Astrocyte (in vitro differentiated cells and primary cell): ENCODE results near the gene ALDH1L1. TPM values are rescaled to one million over a fixed set of nuclear protein-coding genes. Genes with fewer than 3 reads are reported as not detected.
A peak's percentile ranks its signal among the peaks of the same experiment; 100 is the strongest.

ENCODE experiments used
- DNase-seq: peaks from one replicate; pipeline ENCODE4 v3.0.0-alpha.2; 2010; ENCODE audit warnings: low read depth
- FAIRE-seq: peaks from 2 replicates; lab custom pipeline; 2011; peaks lifted over from hg19 to GRCh38; lab: Jason Lieb, UNC
- H2AFZ ChIP-seq: 2 replicates; pipeline ENCODE4 v1.6.0; 2012; ENCODE audit warnings: low read depth, low read length, inconsistent platforms
- H3K27ac ChIP-seq: 2 replicates; pipeline ENCODE4 v1.5.1; 2011; ENCODE audit warnings: low read depth, low read length, inconsistent platforms
- H3K27me3 ChIP-seq: 2 replicates; pipeline ENCODE4 v1.6.0; 2011; ENCODE audit warnings: low read length, inconsistent platforms; ENCODE audit not compliant: insufficient read depth
- H3K36me3 ChIP-seq: 2 replicates; pipeline ENCODE4 v1.5.1; 2011; ENCODE audit warnings: low read length, inconsistent platforms; ENCODE audit not compliant: insufficient read depth
- H3K4me1 ChIP-seq: 2 replicates; pipeline ENCODE4 v1.5.1; 2011; ENCODE audit warnings: low read length, inconsistent platforms; ENCODE audit not compliant: insufficient read depth
- H3K4me2 ChIP-seq: 2 replicates; pipeline ENCODE4 v1.6.0; 2012; ENCODE audit warnings: low read length, inconsistent platforms
- H3K4me3 ChIP-seq: 2 replicates; pipeline ENCODE4 v1.5.1; 2011; ENCODE audit warnings: low read depth, mild to moderate bottlenecking, low read length, inconsistent platforms; ENCODE audit not compliant: insufficient read depth
- H3K79me2 ChIP-seq: 2 replicates; pipeline ENCODE4 v1.6.0; 2012; ENCODE audit warnings: mild to moderate bottlenecking, low read length, inconsistent platforms; ENCODE audit not compliant: insufficient read depth
- H3K9ac ChIP-seq: 2 replicates; pipeline ENCODE4 v1.6.0; 2012; ENCODE audit warnings: mild to moderate bottlenecking, low read length, inconsistent platforms
- H3K9me3 ChIP-seq: 2 replicates; pipeline ENCODE4 v1.5.1; 2012; ENCODE audit warnings: low read depth, mild to moderate bottlenecking, low read length, inconsistent platforms; ENCODE audit not compliant: insufficient read depth
- H4K20me1 ChIP-seq: 2 replicates; pipeline ENCODE4 v1.6.0; 2012; ENCODE audit warnings: low read length, inconsistent platforms; ENCODE audit not compliant: insufficient read depth
- H3K27ac Mint-ChIP-seq: one replicate; pipeline ENCODE4 v1.8.0; 2021; ENCODE audit warnings: mild to moderate bottlenecking, mixed read lengths; ENCODE audit not compliant: unreplicated experiment
- H3K27me3 Mint-ChIP-seq: one replicate; pipeline ENCODE4 v1.8.0; 2021; ENCODE audit warnings: low read depth, mixed read lengths; ENCODE audit not compliant: unreplicated experiment
- H3K36me3 Mint-ChIP-seq: one replicate; pipeline ENCODE4 v1.8.0; 2021; ENCODE audit warnings: low read depth, mixed read lengths; ENCODE audit not compliant: unreplicated experiment
- H3K4me1 Mint-ChIP-seq: one replicate; pipeline ENCODE4 v1.8.0; 2021; ENCODE audit warnings: low read depth, mixed read lengths; ENCODE audit not compliant: unreplicated experiment
- H3K4me3 Mint-ChIP-seq: one replicate; pipeline ENCODE4 v1.8.0; 2021; ENCODE audit warnings: mild to moderate bottlenecking, moderate library complexity, mixed read lengths; ENCODE audit not compliant: unreplicated experiment
- H3K9me3 Mint-ChIP-seq: one replicate; pipeline ENCODE4 v1.8.0; 2021; ENCODE audit warnings: mild to moderate bottlenecking, mixed read lengths; ENCODE audit not compliant: unreplicated experiment
- CTCF ChIP-seq: IDR thresholded peaks from 2 replicates; pipeline ENCODE4 v1.5.1; 2011; ENCODE audit warnings: low read depth, mild to moderate bottlenecking, inconsistent platforms, low read length, moderate library complexity; ENCODE audit not compliant: insufficient read depth
- EZH2 ChIP-seq: IDR thresholded peaks from 2 replicates; pipeline ENCODE4 v1.6.1; 2012; ENCODE audit warnings: mild to moderate bottlenecking, low read length, inconsistent platforms; ENCODE audit not compliant: insufficient read depth
- total RNA-seq: library from RNA; stranded (reverse); gene quantifications from 2 replicates; pipeline ENCODE4 v1.2.1, GENCODE V29; 2021

Gene ALDH1L1
- total RNA-seq, 1 donor from 2014 or later, result not detected

- no peaks in the 10 kb centered on the region for H4K20me1 ChIP-seq
- H3K9ac ChIP-seq, result peak overlapping the region; percentile 63
- no peaks in the 10 kb centered on the region for H3K79me2 ChIP-seq
- H3K36me3 ChIP-seq, result no peaks in the 10 kb centered on the region
- H3K9me3 Mint-ChIP-seq, result no peaks in the 10 kb centered on the region
- H3K27me3 Mint-ChIP-seq, result peaks cover 20% of the 10 kb centered on the region
- H3K9me3 ChIP-seq, result no peaks in the 10 kb centered on the region
- H3K4me3 ChIP-seq, result peak overlapping the region; percentile 51
- peaks cover 26% of the 10 kb centered on the region for H3K4me1 ChIP-seq
- no peak for FAIRE-seq
- H3K4me1 Mint-ChIP-seq, result peaks cover 15% of the 10 kb centered on the region
- peak overlapping the region; percentile 96 for H2AFZ ChIP-seq
- TF ChIP-seq CTCF (no peak), EZH2 (no peak)
- H3K4me2 ChIP-seq, result peak overlapping the region; percentile 86
- peak overlapping the region; percentile 72 for H3K27ac Mint-ChIP-seq
- no peaks in the 10 kb centered on the region for H3K27me3 ChIP-seq
- H3K27ac ChIP-seq, result no peak overlapping the region
- peak; percentile 10 for DNase-seq
- H3K36me3 Mint-ChIP-seq, result no peaks in the 10 kb centered on the region
- peak overlapping the region; percentile 74 for H3K4me3 Mint-ChIP-seq
Observed at GRCh38 chr3:126213379-126214028, 33.1 kb upstream of the ALDH1L1 start.

GRCh38 chr3:126212620-126213378 lies 32.4 kb upstream of the ALDH1L1 start:
- H3K4me1 Mint-ChIP-seq, result peaks cover 15% of the 10 kb centered on the region
- H3K4me3 Mint-ChIP-seq, result peak overlapping the region; percentile 81
- no peaks in the 10 kb centered on the region for H3K36me3 Mint-ChIP-seq
- no peaks in the 10 kb centered on the region for H3K9me3 ChIP-seq
- H3K27me3 ChIP-seq, result no peaks in the 10 kb centered on the region
- H4K20me1 ChIP-seq, result no peaks in the 10 kb centered on the region
- H3K9me3 Mint-ChIP-seq, result no peaks in the 10 kb centered on the region
- H3K4me1 ChIP-seq, result peaks cover 31% of the 10 kb centered on the region
- TF ChIP-seq EZH2 (no peak), CTCF (no peak)
- DNase-seq, result peak; percentile 42
- no peak for FAIRE-seq
- H3K27ac ChIP-seq, result no peak overlapping the region
- H3K4me2 ChIP-seq, result peak overlapping the region; percentile 86
- H3K4me3 ChIP-seq, result peak overlapping the region; percentile 51
- H3K27ac Mint-ChIP-seq, result peak overlapping the region; percentile 47
- H3K9ac ChIP-seq, result peak overlapping the region; percentile 63
- no peaks in the 10 kb centered on the region for H3K36me3 ChIP-seq
- no peaks in the 10 kb centered on the region for H3K79me2 ChIP-seq
- H2AFZ ChIP-seq, result peak overlapping the region; percentile 96
- H3K27me3 Mint-ChIP-seq, result peaks cover 20% of the 10 kb centered on the region
